Prostate gland (tissue), 2 donors: ENCODE data around the gene ADM5.

Experiments used
- CTCF ChIP-seq, 4 experiments: fragments of 200-600 bp in 2 of 4; fragments of 450-650 bp in 2 of 4; sonication (generic) in 2 of 4; IDR thresholded peaks; 1 replicate in 3 of 4; 2 replicates in 1 of 4; pipeline ENCODE4 v1.5.1; 2016 to 2019; ENCODE audit warnings: antibody characterized with exemption in 4 of 4, mild to moderate bottlenecking in 2 of 4, moderate library complexity in 2 of 4
- POLR2A ChIP-seq: fragments of 450-650 bp; IDR thresholded peaks from one replicate; pipeline ENCODE4 v1.6.1; 2016; ENCODE audit warnings: antibody characterized with exemption, mild to moderate bottlenecking
- POLR2AphosphoS5 ChIP-seq: sonication (generic); formaldehyde crosslinking; IDR thresholded peaks from one replicate; pipeline ENCODE4 v1.6.1; 2017; ENCODE audit warnings: antibody characterized with exemption

- TF ChIP-seq POLR2AphosphoS5 (no peak), CTCF (IDR thresholded peaks at IDR 0.05) (no peak), POLR2A (no peak)
These were observed 10.0 kb downstream of the ADM5 start for GRCh38 chr19:49699364-49699763.
